AG09309 (cell line): ENCODE data around the gene NPEPPS.
A peak's percentile ranks its signal among the peaks of the same experiment; 100 is the strongest.

Experiments used
- DNase-seq: peaks from one replicate; pipeline ENCODE4 v3.0.0-alpha.2; 2010; ENCODE audit warnings: low read depth
- H3K4me3 ChIP-seq: 2 replicates; pipeline ENCODE4 v1.5.1; 2011; ENCODE audit warnings: mild to moderate bottlenecking, low read depth, low read length, moderate library complexity; ENCODE audit not compliant: control insufficient read depth
- TF ChIP-seq, protein P1 (sequence below): IDR thresholded peaks from 2 replicates; pipeline ENCODE4 v1.5.1; 2011; ENCODE audit warnings: mild to moderate bottlenecking, low read depth, low read length, inconsistent platforms; ENCODE audit not compliant: insufficient read depth, control insufficient read depth; ENCODE audit errors: missing control alignments

NPEPPS gene

DNA sequence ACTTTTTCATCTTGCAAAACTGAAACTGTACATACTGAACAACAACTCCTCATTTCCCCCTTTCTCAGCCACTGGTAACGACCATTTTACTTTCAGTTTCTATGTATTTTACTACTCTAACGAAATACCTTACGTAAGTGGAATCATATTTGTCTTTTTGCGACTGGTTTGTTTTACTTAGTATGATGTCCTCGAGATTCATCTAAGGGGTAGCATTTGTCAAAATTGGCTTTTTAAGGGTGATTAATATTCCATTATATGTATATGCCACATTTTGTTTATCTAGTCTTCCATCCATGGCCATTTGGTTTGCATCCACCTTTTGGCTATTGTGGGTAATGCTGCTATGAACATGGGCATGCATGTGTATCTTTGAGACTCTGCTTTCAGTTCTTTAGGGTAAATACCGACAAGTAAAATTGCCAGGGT is 129.2 kb downstream of the NPEPPS start:
- TF ChIP-seq, protein P1, sequence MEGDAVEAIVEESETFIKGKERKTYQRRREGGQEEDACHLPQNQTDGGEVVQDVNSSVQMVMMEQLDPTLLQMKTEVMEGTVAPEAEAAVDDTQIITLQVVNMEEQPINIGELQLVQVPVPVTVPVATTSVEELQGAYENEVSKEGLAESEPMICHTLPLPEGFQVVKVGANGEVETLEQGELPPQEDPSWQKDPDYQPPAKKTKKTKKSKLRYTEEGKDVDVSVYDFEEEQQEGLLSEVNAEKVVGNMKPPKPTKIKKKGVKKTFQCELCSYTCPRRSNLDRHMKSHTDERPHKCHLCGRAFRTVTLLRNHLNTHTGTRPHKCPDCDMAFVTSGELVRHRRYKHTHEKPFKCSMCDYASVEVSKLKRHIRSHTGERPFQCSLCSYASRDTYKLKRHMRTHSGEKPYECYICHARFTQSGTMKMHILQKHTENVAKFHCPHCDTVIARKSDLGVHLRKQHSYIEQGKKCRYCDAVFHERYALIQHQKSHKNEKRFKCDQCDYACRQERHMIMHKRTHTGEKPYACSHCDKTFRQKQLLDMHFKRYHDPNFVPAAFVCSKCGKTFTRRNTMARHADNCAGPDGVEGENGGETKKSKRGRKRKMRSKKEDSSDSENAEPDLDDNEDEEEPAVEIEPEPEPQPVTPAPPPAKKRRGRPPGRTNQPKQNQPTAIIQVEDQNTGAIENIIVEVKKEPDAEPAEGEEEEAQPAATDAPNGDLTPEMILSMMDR: no peak
- H3K4me3 ChIP-seq: no peak overlapping the region
- no peak for DNase-seq

DNA sequence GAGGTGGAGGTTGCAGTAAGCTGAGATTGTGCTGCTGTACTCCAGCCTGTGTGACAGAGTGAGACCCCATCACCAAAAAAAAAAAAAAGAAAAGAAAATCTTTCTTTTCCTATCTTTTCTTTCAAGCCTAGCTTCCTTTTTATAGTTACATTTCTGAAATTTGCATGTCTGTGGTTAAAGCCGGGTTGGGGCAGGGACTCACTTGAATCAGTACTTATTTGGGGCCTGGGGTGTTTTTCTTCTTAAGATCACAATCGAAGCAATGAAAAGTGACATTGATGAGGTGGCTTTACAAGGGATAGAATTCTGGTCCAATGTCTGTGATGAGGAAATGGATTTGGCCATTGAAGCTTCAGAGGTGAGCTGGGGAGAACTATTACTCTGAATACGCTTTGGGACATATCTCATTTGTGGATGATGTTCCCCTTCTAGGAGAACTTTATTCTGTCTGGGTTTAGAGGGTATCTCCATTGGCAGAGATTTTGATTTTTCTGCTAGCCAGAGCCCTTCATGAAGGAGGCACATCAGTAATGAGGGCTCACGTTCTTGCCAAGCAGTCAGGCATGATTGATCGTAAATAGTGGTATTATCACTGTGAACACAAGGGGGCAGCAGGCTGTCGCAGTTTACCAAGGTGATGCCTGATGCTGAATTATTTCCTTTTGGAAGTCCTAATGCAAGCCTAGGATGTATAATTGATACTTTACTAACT is 133.2 kb downstream of the NPEPPS start:
- no peak for DNase-seq
- no peak overlapping the region for H3K4me3 ChIP-seq
- TF ChIP-seq, protein P1: peak; percentile 73

DNA sequence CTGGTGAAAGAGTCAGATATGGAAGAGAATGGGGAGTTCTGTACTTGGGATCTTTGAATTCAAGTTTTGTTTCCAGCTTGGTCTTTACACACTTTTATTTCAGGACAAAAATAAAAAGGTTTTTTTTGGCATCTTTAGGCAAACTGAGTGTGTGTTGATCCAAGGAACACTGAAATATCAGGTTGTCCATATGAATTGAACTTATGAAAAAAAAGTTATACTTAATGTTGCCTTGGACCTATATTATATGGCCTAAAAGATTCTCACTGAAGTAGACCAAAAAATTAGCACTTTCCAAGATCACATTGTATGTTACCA is 133.7 kb downstream of the NPEPPS start:
- no peak overlapping the region for H3K4me3 ChIP-seq
- TF ChIP-seq, protein P1: no peak
- no peak for DNase-seq

DNA sequence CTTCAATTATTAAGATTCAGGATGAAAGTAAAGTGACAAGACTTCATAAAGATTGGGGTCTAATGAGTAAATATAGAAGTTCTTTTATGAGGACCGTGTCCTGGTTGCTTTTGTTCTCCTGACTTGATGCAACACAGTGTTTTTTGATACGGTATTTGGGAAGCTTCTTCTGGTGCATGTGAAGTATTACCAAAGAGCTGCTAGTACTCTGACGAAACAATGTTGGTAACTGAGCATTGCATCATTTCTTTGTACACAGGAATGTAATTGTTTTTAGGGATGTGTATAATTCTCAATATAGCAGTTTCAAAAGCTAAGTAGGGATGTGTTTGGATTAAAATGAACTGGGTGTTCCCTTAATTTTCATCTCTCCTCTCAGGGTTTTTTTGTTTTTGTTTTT is 134.7 kb downstream of the NPEPPS start:
- TF ChIP-seq, protein P1: no peak
- no peak overlapping the region for H3K4me3 ChIP-seq
- DNase-seq: peak; percentile 52

DNA sequence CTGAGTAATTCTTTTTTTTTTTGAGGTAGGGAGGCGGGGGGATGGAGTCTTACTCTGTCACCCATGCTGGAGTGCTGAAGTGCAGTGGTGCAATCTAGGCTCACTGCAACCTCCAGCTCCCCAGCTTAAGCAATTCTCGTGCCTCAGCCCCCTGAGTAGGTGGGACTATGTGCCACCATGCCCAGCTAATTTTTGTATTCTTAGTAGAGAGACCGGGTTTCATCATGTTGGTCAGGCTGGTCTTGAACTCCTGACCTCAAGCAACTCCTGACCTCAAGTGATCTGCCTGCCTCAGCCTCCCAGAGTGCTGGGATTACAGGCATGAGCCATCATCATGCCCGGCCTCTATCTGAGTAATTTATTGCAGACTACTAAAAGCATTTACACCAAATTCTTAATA is 138.2 kb downstream of the NPEPPS start:
- TF ChIP-seq, protein P1: no peak
- no peak overlapping the region for H3K4me3 ChIP-seq
- DNase-seq: no peak

DNA sequence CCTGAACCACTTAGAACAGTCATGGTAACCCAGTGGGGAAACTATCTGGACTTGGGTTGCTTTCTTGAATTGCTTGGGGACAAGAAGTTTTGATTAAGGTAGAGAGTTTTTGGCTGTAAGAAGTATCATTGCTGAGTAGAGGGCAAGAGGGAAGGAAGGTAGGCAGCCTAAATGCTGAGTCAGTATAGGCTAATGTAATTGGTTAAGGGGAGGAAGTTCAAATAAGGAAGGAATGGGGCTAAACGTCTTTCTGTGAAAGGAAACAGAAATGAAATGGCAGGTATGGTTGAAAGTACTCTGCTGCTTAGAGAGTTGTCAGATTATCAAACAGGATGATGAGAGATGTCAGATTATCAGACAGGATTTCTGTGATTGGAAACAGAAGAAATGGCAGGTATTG is 139.2 kb downstream of the NPEPPS start:
- no peak for DNase-seq
- H3K4me3 ChIP-seq: no peak overlapping the region
- TF ChIP-seq, protein P1: no peak
